A673 (cell line): ENCODE results near the gene TNFRSF6B. TPM values are rescaled to one million over a fixed set of nuclear protein-coding genes. Genes with fewer than 3 reads are reported as not detected.

Experiments used
- BruUV-seq: library from RNA; stranded (reverse); fragments of 400-500 nt; replicated peaks from 2 replicates; lab custom pipeline; 2021; lab: Mats Ljungman, UMichigan
- CTCF ChIA-PET: fragments of 300-600 bp; sonication (Branson Sonifier 250); formaldehyde crosslinking; loops from one replicate; lab custom pipeline; 2022; ENCODE audit warnings: antibody characterized with exemption; lab: Charles Lee
- POLR2A ChIA-PET: fragments of 300-600 bp; sonication (Branson Sonifier 250); formaldehyde crosslinking; loops from one replicate; lab custom pipeline; 2022; ENCODE audit warnings: antibody characterized with exemption; ENCODE audit not compliant: low non-redundant PET; lab: Charles Lee
- DNase-seq: peaks from one replicate; pipeline ENCODE4 v3.0.0-alpha.2; 2015; ENCODE audit warnings: low spot score
- H3K27ac ChIP-seq: fragments of 200-600 bp; sonication (generic); 2 replicates; pipeline ENCODE4 v1.5.1; 2016; ENCODE audit warnings: mixed run types, low read depth, mild to moderate bottlenecking, mixed read lengths, antibody characterized with exemption, low read length; ENCODE audit not compliant: poor library complexity, severe bottlenecking
- H3K27me3 ChIP-seq: fragments of 200-600 bp; sonication (generic); replicated peaks from 2 replicates; pipeline ENCODE4 v1.6.1; 2017; ENCODE audit warnings: mixed run types, low read depth, mild to moderate bottlenecking, mixed read lengths, antibody characterized with exemption, low read length; ENCODE audit not compliant: insufficient read depth, poor library complexity
- H3K36me3 ChIP-seq: fragments of 200-600 bp; sonication (generic); 2 replicates; pipeline ENCODE4 v1.6.1; 2016; ENCODE audit warnings: mixed run types, mild to moderate bottlenecking, mixed read lengths, antibody characterized with exemption, low read length; ENCODE audit not compliant: insufficient read depth, poor library complexity, severe bottlenecking
- H3K4me1 ChIP-seq: fragments of 200-600 bp; sonication (generic); 2 replicates; pipeline ENCODE4 v1.6.1; 2017; ENCODE audit warnings: mixed run types, mild to moderate bottlenecking, mixed read lengths, antibody characterized with exemption, low read length; ENCODE audit not compliant: insufficient read depth, poor library complexity, severe bottlenecking
- H3K4me3 ChIP-seq: fragments of 200-600 bp; sonication (generic); 2 replicates; pipeline ENCODE4 v1.5.1; 2016; ENCODE audit warnings: low read depth, mixed run types, mild to moderate bottlenecking, mixed read lengths, low read length; ENCODE audit not compliant: poor library complexity, severe bottlenecking
- H3K9me3 ChIP-seq: fragments of 200-600 bp; sonication (generic); 2 replicates; pipeline ENCODE4 v1.6.1; 2016; ENCODE audit warnings: mixed run types, low read depth, mild to moderate bottlenecking, mixed read lengths, antibody characterized with exemption, low read length; ENCODE audit not compliant: poor library complexity, severe bottlenecking
- CTCF ChIP-seq: fragments of 300-800, 200-600 bp; sonication (generic); conservative IDR thresholded peaks from 2 replicates; pipeline ENCODE4 v1.5.1; 2017; ENCODE audit warnings: low read depth, mild to moderate bottlenecking, antibody characterized with exemption, low read length, moderate library complexity, mixed read lengths
- EZH2 ChIP-seq: fragments of 200-600 bp; sonication (generic); IDR thresholded peaks from 2 replicates; pipeline ENCODE4 v1.6.1; 2017; ENCODE audit warnings: borderline replicate concordance, low read depth, mild to moderate bottlenecking, mixed read lengths, antibody characterized with exemption, low read length; ENCODE audit not compliant: poor library complexity, severe bottlenecking
- intact Hi-C: fragments of 100-400 bp; cut with micrococcal nuclease; formaldehyde crosslinking; loops from one replicate; pipeline ENCODE4 v1.10.0; 2022; ENCODE audit not compliant: unreplicated experiment
- total RNA-seq: library from RNA; stranded (reverse); gene quantifications from 2 replicates; pipeline ENCODE4 v1.2.3, GENCODE V29; 2021

TNFRSF6B gene
- total RNA-seq, 1 experiment from 2014 or later, result not detected

- ChIA-PET CTCF (no interaction called here), POLR2A (no interaction called here)
- H3K9me3 ChIP-seq, result no peaks in the 10 kb centered on the region
- H3K36me3 ChIP-seq, result peaks cover 17% of the 10 kb centered on the region
- H3K27ac ChIP-seq, result no peak overlapping the region
- no peak for DNase-seq
- no peak for TF ChIP-seq CTCF
- no peak for TF ChIP-seq EZH2
- intact Hi-C loops, result no loop called here
- BruUV-seq, result no TSS peak
- H3K27me3 ChIP-seq, result no peaks in the 10 kb centered on the region
- peaks cover 10% of the 10 kb centered on the region for H3K4me1 ChIP-seq
- H3K4me3 ChIP-seq, result no peak overlapping the region
Observed at GRCh38 chr20:63661959-63662812, 34.3 kb upstream of the TNFRSF6B start.

- ChIA-PET POLR2A (interaction anchor here (0.6 kb wide), 1 partner anchor 37 kb away, joined by 3 read pairs; no protein-coding TSS in a partner anchor), CTCF (no interaction called here)
- Histone ChIP-seq H3K4me3 (no peak overlapping the region), H3K27me3 (no peaks in the 10 kb centered on the region), H3K36me3 (peaks cover 21% of the 10 kb centered on the region), H3K4me1 (peaks cover 6% of the 10 kb centered on the region), H3K9me3 (no peaks in the 10 kb centered on the region), H3K27ac (no peak overlapping the region)
- no peak for DNase-seq
- intact Hi-C loops, result no loop called here
- TF ChIP-seq EZH2 (no peak), CTCF (no peak)
- no TSS peak for BruUV-seq
Observed at GRCh38 chr20:63662813-63663189, 33.7 kb upstream of the TNFRSF6B start.

GRCh38 chr20:63663332-63664066, 33.0 kb upstream of the TNFRSF6B start:
- TF ChIP-seq EZH2, result no peak
- TF ChIP-seq CTCF, result no peak
- H3K36me3 ChIP-seq, result peaks cover 26% of the 10 kb centered on the region
- intact Hi-C loops, result no loop called here
- no peak overlapping the region for H3K4me3 ChIP-seq
- CTCF ChIA-PET, result no interaction called here
- H3K27me3 ChIP-seq, result no peaks in the 10 kb centered on the region
- peaks cover 6% of the 10 kb centered on the region for H3K4me1 ChIP-seq
- DNase-seq, result no peak
- BruUV-seq, result no TSS peak
- H3K9me3 ChIP-seq, result no peaks in the 10 kb centered on the region
- H3K27ac ChIP-seq, result no peak overlapping the region
- POLR2A ChIA-PET, result interaction anchor here (0.6 kb wide), 1 partner anchor 38 kb away, joined by 3 read pairs; no protein-coding TSS in a partner anchor
